ENCODE measurements around the gene GLDC.

GLDC gene

GRCh38 chr9:6489099-6489498 is 156.4 kb downstream of the GLDC start:
- DNase-seq, result no peak

- DNase-seq, result no peak
Observed at GRCh38 chr9:6488395-6488794, 157.1 kb downstream of the GLDC start.

- DNase-seq, result no peak
Observed at GRCh38 chr9:6484210-6484609, 161.3 kb downstream of the GLDC start.
